C4-2B (cell line): Measurements from ENCODE around the gene ARHGAP10.

ENCODE experiments used
- ZFX ChIP-seq: fragments of 450-650 bp; IDR thresholded peaks from 2 replicates; pipeline ENCODE4 v1.6.1; 2017
- TF ChIP-seq, protein P1 (sequence below): fragments of 450-650 bp; conservative IDR thresholded peaks from 2 replicates; pipeline ENCODE4 v1.5.1; 2017; ENCODE audit warnings: mild to moderate bottlenecking

DNA sequence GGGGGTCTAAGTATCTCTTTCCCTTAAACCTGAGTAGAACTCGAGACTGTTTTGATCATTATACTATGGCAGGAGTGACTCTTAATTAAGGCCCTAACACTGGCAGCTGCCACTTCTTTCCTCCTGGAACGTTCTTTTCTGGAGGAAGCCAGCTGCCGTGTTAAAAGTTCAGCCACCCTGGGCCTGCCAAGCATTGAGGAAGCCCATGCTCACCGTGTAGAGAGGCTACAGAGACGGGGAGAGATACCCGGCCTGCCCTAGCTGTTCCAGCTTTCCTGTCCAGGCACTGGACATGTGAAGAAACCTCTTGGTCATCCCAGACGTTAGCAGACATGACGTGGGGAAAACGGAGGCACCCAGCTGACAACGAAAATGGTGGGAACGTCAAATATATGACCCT is 274.1 kb downstream of the ARHGAP10 start:
- TF ChIP-seq, protein P1, sequence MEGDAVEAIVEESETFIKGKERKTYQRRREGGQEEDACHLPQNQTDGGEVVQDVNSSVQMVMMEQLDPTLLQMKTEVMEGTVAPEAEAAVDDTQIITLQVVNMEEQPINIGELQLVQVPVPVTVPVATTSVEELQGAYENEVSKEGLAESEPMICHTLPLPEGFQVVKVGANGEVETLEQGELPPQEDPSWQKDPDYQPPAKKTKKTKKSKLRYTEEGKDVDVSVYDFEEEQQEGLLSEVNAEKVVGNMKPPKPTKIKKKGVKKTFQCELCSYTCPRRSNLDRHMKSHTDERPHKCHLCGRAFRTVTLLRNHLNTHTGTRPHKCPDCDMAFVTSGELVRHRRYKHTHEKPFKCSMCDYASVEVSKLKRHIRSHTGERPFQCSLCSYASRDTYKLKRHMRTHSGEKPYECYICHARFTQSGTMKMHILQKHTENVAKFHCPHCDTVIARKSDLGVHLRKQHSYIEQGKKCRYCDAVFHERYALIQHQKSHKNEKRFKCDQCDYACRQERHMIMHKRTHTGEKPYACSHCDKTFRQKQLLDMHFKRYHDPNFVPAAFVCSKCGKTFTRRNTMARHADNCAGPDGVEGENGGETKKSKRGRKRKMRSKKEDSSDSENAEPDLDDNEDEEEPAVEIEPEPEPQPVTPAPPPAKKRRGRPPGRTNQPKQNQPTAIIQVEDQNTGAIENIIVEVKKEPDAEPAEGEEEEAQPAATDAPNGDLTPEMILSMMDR = no peak
- TF ChIP-seq ZFX = no peak
